ENCODE measurements around the gene EVI5. TPM values are rescaled to one million over a fixed set of nuclear protein-coding genes. Genes with fewer than 3 reads are reported as not detected.
A peak's percentile ranks its signal among the peaks of the same experiment; 100 is the strongest.
"Not testable (repeated sequence)": the region's sequence is repeated elsewhere in the genome, so short reads cannot be mapped to it uniquely, and the experiment has no call there.

The EVI5 gene
- total RNA-seq, 1 donor = 58.7 TPM

DNA sequence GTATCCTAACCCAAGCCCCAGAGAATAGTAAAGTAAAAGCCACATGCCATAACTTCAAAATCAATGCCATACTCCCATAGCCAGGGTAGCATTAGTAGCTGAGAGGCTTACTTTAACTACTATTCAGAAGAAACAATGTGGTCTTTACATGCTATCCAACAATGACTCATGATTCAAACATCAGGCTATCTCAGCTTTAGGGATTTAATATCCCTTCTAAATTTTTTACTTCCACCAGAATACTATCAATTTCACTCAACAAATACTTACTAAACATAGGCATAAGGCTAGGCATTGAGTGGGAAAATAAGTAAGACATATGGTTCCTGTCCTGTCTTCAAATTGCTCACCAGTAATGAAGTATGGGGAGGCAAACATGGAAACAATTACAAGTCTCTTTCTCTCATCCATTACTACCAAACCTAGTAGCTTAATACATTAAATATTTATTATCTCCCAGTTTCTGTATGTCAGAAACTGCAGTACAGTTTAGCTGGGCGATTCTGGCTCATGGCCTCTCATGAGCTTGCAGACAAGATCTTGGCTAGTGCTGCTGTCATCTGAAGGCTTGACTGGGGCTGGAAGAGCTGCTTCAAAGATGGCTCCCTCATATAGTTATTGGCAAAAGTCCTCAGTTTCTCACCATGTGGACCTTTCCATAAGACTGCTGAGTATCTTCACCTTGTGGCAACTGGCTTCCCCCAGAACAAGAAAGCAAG is 30.7 kb downstream of the EVI5 start:
- TF ChIP-seq, protein P1, sequence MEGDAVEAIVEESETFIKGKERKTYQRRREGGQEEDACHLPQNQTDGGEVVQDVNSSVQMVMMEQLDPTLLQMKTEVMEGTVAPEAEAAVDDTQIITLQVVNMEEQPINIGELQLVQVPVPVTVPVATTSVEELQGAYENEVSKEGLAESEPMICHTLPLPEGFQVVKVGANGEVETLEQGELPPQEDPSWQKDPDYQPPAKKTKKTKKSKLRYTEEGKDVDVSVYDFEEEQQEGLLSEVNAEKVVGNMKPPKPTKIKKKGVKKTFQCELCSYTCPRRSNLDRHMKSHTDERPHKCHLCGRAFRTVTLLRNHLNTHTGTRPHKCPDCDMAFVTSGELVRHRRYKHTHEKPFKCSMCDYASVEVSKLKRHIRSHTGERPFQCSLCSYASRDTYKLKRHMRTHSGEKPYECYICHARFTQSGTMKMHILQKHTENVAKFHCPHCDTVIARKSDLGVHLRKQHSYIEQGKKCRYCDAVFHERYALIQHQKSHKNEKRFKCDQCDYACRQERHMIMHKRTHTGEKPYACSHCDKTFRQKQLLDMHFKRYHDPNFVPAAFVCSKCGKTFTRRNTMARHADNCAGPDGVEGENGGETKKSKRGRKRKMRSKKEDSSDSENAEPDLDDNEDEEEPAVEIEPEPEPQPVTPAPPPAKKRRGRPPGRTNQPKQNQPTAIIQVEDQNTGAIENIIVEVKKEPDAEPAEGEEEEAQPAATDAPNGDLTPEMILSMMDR (IDR thresholded peaks at IDR 0.05; ENCODE audit: insufficient read depth, low read depth, low read length) = no peak
- no peak overlapping the region for H3K4me3 ChIP-seq (ENCODE audit: low read depth, low read length)
- DNase-seq (ENCODE audit: low read depth) = peak; percentile 76

DNA sequence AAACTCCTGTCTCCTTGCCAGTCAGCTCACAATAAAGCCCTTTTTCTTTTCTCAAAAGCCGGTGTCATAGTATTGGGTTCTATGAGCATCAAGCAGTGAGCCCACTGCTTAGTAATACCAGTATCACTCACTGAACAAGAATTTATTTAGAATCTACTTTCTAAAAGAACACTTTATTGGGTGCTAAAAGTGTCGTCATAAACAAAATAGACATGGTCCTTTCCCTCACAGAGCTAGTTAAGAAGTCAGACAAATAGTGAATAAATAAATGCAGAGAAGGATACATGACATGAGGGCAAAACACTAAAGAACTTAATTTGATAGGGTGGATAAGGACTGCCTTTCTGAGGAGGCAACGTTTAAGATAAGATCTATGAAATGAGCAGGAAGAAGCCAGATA is 32.2 kb downstream of the EVI5 start:
- peak; percentile 74 for DNase-seq (ENCODE audit: low read depth)
- TF ChIP-seq, protein P1 (IDR thresholded peaks at IDR 0.05; ENCODE audit: insufficient read depth, low read depth, low read length) = no peak
- H3K4me3 ChIP-seq (ENCODE audit: low read depth, low read length) = no peak overlapping the region

DNA sequence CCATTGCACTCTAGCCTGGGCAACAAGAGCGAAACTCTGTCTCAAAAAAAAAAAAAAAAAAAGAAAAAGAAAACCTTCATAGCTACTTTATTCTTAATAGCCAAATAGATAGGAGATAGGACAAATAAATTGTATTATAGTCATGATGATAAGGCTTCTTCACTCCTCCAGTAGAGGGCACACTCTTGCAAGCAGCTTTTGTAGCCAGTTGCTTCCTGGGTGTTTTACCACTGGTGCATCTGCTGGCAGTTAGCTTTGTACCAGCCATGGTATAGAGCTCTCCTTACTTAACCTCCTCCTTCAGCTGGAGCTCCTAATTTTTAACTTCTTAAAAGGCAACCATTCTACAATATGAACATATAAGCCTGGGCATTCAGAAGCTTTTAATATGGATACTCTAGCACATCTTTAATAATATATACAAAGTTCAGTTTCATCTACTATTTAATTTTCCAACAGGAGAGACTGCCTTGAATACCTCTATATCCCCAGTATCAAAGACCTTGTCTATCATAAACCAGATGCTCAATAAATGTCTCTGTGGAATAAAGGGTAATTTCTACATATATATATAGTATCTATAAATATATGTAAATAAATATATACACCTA is 35.8 kb downstream of the EVI5 start:
- peak; percentile 75 for DNase-seq (ENCODE audit: low read depth)
- TF ChIP-seq, protein P1 (IDR thresholded peaks at IDR 0.05; ENCODE audit: insufficient read depth, low read depth, low read length) = peak; percentile 76
- no peak overlapping the region for H3K4me3 ChIP-seq (ENCODE audit: low read depth, low read length)

DNA sequence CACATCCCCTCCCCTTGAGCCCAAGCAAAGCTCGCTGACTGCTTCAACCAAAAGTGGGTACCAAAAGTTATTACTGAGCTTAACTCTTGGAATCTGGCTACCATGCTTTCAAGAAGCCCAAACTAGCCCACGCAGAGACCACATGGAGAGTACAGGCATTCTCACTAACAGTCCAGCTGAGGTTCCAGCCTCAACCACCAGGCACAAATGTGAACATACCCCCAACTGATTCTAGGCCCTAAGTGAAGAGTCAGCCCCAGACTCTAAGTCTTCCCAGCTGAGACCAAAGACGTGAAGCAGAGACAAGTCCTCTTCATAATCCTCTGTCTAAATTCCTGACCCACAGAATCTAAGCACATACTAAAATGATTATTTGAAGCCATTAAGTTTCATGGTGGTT is 36.8 kb downstream of the EVI5 start:
- TF ChIP-seq, protein P1 (IDR thresholded peaks at IDR 0.05; ENCODE audit: insufficient read depth, low read depth, low read length) = peak; percentile 21
- DNase-seq (ENCODE audit: low read depth) = no peak
- H3K4me3 ChIP-seq (ENCODE audit: low read depth, low read length) = no peak overlapping the region

DNA sequence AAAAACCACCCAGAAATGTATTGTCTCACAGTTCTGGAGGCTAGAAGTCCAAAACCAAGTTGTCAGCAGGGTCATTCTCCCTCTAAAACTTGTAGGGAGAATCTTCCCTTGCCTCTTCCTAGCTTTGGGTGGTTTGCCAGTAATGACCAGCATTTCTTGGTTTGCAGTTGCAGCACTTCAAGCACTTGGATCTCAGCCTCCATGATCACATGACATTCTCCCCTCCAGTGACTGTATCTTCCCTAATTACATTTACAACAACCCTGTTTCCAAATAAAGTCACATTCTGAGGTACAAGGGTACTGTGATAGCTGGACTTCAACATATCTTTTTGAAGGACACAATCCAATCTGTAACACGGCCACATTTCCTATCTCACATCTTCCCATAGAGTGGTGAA is 37.2 kb downstream of the EVI5 start:
- TF ChIP-seq, protein P1 (IDR thresholded peaks at IDR 0.05; ENCODE audit: insufficient read depth, low read depth, low read length) = no peak
- DNase-seq (ENCODE audit: low read depth) = no peak

DNA sequence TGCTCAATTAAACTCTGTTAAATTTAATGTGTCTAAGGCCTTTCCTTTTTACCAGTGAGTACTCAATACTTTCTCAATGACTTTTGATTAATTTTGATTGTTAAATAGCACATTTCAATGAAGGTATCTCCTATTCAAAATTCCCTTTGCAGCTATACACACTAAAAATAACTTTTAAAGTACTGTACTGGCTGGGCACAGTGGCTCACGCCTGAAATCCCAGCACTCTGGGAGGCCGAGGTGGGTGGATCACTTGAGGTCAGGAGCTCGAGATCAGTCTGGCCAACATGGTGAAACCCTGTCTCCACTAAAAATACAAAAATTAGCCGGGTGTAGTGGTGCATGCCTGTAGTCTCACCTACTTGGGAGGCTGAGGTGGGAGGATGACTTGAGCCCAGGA is 38.7 kb downstream of the EVI5 start:
- H3K4me3 ChIP-seq (ENCODE audit: low read depth, low read length) = not testable (repeated sequence)

More for the DNA sequence above, 37.2 kb downstream of the EVI5 start:
- no peak overlapping the region for H3K4me3 ChIP-seq (ENCODE audit: low read depth, low read length)

DNA sequence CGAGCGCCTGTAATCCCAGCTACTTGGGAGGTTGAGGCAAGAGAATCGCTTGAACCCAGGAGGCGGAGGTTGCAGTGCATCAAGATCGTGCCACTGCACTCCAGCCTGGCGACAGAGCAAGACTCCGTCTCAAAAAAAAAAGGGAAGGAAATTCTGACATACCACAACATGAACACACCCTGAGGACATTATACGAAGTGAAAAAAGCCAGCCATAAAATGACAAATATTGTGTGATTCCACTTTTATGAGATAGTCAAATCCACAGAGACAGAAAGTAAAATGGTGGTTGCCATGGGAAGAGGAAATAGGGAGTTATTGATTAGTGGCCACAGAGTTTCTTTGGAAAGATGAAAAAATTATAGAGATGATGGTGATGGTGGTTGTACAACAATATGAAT is 41.7 kb downstream of the EVI5 start:
- no peak for DNase-seq (ENCODE audit: low read depth)
- no peak overlapping the region for H3K4me3 ChIP-seq (ENCODE audit: low read depth, low read length)
- TF ChIP-seq, protein P1 (IDR thresholded peaks at IDR 0.05; ENCODE audit: insufficient read depth, low read depth, low read length) = no peak

More for the DNA sequence above, 38.7 kb downstream of the EVI5 start:
- not testable (repeated sequence) for DNase-seq (ENCODE audit: low read depth)
